ENCODE data around the gene SPATS2L.

The SPATS2L gene

DNA sequence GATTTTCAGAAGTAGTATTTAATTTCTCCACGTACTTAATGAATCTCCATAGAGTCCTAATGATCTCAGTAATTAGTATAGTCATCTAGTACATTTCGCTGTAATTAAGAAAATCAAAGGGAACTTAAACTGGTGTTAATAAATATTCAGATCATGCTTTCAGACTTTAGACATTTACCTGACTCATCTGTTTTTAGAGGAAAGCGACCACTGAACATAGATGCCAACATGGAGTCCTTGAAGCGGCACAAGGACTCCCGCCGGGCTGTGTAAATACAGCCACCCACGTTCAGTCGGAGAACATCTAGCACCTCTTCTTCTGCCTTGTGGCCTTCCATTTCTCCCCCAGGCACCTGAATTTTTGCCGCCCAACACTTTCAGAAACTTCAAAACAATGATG, 200.2 kb downstream of the SPATS2L start:
- no peak for DNase-seq (ENCODE audit: low read depth in 2 of 2)

DNA sequence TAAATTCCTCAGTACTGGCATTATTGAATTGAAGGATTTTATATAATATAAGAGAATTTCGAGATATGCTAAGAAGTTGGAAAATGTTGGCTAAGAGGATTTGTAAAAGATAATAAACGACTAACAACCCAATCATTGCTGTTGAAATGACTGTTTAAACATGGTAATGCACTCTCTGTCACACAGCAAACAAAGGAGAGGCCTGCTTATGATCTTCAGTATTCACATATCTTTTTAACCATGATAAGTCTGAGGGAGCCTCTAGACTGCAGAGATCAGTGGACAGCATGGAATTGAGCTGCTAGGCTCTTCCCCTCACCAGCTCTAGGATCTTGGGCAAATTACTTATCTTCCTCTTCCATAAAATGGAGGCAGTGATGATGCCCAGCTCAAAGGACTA, 200.7 kb downstream of the SPATS2L start:
- no peak for DNase-seq (ENCODE audit: low read depth in 2 of 2)

DNA sequence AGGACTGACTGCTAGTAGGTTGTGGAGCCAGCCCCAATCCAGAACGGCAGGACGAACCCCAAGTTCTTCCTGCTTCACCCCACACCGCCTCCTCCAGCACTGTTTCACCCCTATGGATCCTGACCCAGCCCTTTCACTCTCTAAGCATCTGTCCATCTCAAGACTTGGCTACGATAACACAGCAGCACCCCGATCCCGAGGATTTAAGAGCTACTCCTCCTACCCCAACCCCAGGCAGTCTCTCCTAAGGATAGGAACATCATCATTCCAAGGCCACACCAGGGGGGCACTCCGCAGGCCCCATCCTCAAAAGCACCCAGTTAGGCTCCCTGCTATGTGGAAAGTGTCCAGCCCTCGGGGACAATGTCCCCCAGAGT, 202.7 kb downstream of the SPATS2L start:
- DNase-seq (ENCODE audit: low read depth in 2 of 2), result no peak

DNA sequence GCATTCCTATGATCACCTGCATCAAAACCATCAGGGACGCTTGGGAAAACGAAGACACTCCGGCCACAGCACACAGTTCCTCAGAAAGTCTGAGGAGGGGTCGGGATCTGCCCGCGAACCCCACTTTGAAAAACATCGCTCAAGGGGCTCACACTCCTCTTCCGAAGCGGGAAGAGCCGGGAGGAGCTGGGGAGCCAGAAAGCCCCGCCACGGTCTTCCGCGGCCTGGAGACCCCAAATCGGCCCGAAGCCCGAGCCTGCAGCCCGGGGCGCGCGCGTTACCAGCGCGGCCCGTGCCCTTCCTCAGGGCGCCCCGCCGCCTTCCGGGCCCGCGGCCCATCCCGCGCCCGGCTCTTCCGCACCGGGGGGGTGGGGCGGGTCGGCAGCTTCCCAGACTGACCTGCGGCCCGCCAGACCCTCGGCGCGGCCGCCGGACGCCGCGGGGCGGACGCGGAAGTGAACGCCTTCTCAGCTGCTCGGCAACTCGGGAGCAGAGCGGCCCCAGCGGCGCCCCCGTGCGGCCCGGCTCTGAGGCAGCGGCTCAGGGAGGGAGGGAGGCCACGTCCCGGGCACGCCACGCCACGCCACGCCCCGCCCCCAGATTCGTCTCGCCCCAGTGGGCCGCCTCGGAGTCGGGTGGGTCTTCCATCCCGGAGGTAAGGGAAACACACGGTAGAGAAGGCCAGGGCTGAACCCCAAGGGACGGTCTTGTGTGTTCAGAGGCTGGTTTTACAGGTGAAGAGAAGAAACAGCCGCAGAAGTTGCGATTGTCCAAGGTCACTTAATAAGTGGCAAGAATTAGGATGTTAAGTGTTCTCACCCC, 203.3 kb downstream of the SPATS2L start, which contains the start of gene KCTD18:
TSS of gene KCTD18 (minus strand) at position 457 of the 822 bp plus-strand sequence. CDS start 3,052 bp downstream, outside the sequence.
- peak; percentile 52 to 55 for DNase-seq (ENCODE audit: low read depth in 2 of 2)

DNA sequence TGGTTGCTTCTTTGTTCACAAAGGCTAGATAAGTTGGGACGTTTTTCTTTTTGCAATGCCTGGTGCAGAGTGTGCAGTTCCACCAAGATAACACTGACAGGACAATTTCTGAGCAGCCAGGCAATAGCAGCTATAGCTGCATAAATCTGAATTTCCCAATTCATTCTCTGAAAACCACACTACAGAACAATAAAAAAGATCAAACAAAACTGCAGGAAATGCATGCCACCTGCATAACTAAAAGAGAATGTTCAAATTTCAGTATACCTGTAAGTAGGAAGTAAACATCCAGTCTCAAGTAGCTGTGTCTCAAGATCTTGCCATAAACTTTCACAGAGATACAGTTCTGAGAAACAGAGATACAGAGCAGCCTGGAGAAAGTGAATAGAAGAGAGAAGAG, 208.7 kb downstream of the SPATS2L start:
- DNase-seq (ENCODE audit: low read depth in 2 of 2), result no peak

DNA sequence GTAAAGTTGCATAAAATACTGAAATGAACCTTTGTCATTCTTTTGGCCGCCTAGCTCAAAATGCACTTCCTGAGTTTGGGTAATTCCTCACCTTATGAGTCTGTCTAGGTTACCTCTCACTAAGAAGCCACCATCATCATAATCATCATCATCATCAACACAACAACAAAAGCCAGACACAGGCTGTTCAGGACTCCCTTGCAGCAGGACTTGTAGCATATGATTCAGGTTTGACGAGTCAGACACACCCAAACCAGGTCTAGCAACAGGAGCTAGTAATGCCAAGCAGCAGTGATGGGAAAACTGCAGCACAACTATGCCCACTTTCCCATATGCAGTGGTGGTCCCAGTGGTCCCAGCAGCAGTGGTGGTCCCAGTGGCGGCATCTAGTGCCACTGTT, 216.7 kb downstream of the SPATS2L start:
- DNase-seq (ENCODE audit: low read depth in 2 of 2), result no peak

DNA sequence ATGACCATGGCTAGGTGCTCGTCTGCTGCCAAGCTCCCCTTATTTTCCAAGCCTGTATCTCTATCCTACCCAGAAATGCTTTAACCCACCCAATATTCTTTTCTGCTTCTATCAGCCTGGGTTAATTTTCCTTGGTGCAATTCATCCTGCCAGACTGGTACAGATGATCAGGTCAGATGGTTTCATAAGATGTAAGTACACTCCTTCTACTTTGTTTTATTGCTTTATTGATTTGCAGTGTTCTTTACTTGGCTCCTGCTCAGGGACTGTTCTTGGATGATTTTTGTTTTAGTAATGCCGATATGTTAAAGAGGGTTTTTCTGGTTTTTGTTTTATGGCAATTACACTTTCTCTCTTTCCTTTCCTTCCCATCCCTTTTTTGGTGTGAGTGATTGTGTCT, 217.1 kb downstream of the SPATS2L start:
- DNase-seq (ENCODE audit: low read depth in 2 of 2), result no peak

DNA sequence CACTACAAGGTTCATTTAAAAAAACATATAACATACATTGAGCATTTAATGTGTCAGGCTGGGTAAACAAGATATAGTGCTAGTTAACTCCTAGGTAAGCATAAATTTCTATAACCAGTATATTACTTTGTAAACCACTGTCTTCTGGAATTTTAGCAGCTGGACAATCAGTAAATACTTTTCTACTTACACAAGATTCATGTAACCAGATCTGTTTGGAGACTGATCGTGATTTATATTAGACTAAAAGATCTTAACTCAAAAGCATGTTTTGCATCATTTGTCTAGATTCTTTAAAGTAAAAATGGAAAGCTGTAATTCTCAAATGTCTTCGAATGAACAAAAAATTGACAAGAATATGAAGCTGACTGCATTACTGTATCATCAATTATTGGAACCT, 218.6 kb downstream of the SPATS2L start:
- no peak for DNase-seq (ENCODE audit: low read depth in 2 of 2)

DNA sequence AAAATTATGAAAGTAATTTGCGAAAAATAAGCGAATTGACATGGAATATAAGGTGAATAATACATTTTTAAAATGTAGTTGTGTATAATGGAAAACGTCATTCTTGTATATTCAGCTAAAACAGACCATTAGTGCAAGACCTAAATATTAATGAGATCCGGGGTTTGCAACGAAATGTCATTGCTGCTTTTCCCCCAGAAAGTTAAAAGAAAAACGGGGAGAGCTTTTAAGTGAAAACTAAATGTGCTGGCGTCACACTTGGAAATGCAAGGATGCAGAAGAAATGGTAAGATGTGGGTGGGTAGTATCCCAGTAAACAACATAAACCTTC, 219.0 kb downstream of the SPATS2L start:
- no peak for DNase-seq (ENCODE audit: low read depth in 2 of 2)

DNA sequence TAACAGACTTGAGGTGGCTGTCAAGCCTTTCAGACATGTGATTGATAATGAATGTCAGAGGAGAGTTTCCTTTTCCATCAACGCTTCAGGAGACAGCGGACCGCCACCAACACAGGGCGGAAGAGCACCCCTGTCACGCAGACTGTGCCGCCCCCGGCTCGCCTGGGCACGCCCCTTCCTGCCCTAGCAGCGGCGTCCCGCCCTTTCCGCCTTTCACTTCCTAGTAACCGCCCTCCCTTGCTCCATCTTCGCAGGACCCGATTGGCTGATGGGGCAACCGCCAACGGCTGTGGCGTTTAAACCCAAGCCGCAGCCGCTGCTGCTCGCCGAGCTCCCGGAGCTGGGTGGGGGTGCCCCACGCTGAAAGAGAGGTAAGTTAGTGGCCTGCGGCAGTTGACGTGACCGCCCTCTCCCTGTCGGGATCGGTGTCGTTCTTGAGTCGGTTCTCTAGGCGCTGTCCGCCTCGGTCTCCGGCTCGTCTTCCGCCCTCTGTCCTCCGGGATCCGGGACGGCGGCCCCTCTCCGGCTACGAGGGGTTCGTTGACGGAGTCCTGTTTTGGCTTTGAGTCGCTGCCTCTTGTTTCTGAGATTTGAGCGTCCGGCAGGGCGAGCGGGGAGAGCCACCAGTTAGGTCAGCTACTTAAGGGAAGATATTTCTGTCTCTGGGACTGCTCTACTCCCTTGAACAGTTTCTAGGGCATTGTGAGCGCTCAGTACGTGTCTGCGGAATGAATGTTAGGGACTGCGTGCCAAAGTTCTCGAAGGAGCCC, 219.6 kb downstream of the SPATS2L start, which contains the start of gene SGO2:
TSS of gene SGO2 (plus strand) at position 326 of the 770 bp plus-strand sequence. CDS start 6,769 bp downstream, outside the sequence.
- DNase-seq (ENCODE audit: low read depth in 2 of 2), result peak; percentile 81 to 84

DNA sequence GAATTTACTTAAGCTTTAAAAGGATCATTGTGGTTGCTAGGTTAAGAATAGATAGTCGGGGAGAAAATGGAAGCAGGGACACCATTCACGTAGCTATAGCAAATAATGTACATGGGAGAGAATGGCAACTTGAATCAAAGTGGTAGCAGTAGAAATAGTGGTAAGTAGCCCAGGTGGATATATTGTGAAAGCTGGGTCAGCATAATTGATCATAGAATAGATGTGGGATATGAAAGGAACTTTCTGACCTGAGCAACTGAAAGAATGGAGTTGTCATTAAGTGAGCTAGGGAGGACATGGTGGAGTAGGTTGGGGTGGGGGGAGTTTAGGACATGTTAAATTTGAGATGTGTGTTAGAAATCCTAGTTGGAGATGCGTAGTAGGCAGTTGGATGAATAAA, 221.7 kb downstream of the SPATS2L start:
- no peak for DNase-seq (ENCODE audit: low read depth in 2 of 2)
